GM18907 (cell line): Measurements from ENCODE around the gene DCLK3.

Source experiments
- ATAC-seq: cut with Tn5 transposase; IDR thresholded peaks from one replicate; pipeline ENCODE4 v1.9.1; 2021; ENCODE audit warnings: mild to moderate bottlenecking, moderate library complexity; ENCODE audit not compliant: unreplicated experiment

Gene DCLK3, protein sequence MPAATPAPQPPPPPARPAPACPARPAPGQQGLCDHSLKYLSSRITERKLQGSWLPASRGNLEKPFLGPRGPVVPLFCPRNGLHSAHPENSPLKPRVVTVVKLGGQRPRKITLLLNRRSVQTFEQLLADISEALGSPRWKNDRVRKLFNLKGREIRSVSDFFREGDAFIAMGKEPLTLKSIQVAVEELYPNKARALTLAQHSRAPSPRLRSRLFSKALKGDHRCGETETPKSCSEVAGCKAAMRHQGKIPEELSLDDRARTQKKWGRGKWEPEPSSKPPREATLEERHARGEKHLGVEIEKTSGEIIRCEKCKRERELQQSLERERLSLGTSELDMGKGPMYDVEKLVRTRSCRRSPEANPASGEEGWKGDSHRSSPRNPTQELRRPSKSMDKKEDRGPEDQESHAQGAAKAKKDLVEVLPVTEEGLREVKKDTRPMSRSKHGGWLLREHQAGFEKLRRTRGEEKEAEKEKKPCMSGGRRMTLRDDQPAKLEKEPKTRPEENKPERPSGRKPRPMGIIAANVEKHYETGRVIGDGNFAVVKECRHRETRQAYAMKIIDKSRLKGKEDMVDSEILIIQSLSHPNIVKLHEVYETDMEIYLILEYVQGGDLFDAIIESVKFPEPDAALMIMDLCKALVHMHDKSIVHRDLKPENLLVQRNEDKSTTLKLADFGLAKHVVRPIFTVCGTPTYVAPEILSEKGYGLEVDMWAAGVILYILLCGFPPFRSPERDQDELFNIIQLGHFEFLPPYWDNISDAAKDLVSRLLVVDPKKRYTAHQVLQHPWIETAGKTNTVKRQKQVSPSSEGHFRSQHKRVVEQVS

GRCh38 chr3:36763850-36764703, at the start of gene DCLK3:
TSS of gene DCLK3 (minus strand) at chr3:36764553. CDS start at chr3:36764263, 290 bp downstream.
- no peak for ATAC-seq

GRCh38 chr3:36813305-36813704, 49.0 kb upstream of the DCLK3 start:
- no peak for ATAC-seq

- no peak for ATAC-seq
These were observed 47.9 kb upstream of the DCLK3 start for GRCh38 chr3:36812240-36812639.

GRCh38 chr3:36811768-36812167, 47.4 kb upstream of the DCLK3 start:
- no peak for ATAC-seq

DNA sequence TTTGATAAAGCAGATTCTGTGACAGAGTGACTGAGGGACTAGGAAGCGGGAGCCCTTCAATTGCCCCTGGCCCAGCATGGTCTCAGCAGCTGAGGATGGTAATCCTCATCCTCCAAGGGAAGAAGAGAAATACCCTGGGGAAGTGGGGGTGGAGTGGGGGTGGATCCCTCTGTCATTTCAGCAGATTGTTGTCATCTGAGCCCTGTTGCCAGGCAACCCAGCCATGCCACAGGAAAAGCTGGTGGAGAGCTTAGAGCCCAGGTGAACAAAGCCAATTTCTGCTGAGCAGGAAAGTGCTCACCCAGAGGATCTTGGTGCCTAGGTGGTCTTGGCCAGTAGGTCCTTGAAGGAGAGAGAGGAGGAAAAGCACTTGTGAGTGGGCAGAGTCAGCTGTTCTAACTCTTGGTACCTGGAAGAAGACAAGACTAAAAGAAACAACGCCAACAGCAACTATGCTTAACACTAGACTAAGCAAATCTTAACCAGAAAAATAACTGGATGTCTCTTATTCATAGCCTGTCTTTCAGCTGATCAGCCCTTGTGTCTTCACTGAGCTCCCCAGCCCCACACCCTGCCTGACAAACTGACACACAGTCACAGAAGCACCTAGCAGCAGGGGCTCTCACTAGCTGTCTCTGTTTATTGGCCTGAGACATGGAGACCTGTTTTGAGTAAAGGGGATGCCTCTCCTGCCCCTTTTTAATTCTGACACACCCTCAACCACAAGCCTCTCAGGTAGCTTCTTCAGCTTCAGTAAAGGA, 40.1 kb upstream of the DCLK3 start:
- no peak for ATAC-seq

DNA sequence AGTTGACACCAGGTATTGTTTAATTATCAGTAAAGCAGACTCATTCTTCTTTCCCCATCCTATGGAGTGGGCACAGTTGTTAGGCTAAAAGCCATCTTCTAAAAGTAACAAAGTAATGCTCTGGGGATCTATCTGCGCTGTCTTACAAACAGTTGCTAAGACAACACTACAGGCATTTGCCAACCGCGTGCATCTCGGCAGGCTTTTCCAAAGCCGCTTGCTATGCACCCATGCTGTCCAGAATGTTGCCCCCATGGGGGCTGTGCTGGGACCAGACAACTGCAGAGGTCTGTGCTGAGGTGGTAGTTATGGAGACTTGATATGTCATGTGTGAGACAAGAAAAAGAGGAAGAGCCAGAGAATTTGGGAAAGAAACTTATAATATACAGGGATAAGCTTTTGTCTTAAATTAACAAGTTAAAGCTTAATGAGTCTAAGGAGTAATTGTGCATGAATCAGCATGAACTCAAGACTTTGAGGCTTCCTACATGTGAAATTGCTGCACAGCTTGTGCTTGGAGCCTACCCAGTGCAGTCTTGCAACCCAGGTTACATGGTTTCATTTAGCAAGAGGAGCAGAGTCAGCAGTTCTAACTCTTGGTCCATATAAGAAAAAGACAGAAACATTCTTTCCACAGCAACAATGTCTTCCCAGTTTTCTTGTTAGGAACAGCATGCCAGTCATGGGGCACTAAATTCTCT, 38.9 kb upstream of the DCLK3 start:
- no peak for ATAC-seq

DNA sequence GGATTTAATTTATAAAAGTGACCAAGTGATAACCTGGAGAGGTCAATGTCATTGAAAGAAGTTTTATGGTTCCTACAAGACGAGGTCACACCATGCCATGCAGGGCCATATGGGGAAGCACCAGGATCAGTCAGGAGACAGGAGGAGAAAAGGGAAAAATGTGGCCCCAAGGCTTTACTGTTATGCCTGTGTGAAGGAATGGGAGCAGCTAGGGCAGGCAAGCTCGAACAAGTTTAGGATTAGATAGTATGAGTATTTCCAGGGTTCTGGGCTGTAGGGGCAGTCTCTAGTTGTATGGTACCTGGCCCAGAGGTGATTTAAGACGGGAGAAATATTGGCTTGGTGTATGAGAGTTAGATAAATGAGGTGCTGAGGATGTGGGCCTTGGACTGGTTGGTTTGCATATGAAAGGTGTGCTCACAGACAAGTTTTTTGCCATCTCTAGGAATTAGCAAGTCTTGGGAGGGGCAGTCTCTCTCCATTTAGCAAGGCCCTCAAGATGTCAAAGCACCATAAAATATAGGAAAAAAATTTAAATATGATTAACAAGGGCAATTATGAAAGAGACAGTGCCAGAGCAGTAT, 36.3 kb upstream of the DCLK3 start:
- ATAC-seq, result no peak

DNA sequence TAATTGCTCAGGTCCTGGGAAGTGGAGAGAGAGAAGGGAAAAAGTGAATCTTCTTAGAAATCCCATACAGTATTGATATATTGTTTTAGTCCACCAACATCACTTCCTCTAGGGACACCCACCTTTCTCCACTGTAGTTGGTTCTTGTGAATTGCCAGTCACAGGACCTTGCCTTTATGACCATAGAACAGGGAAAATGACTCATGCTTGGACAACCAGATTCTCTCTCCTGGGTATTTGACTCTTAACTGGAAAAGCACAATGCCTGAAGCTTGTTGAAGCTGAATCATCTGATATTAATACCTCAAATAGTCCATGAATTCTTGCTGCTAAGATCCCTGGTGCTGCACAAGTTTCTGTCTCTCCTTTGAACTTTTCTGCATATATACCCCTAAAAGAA, 32.5 kb upstream of the DCLK3 start:
- ATAC-seq, result no peak

- ATAC-seq, result no peak
These were observed 31.8 kb upstream of the DCLK3 start for GRCh38 chr3:36796161-36796560.

DNA sequence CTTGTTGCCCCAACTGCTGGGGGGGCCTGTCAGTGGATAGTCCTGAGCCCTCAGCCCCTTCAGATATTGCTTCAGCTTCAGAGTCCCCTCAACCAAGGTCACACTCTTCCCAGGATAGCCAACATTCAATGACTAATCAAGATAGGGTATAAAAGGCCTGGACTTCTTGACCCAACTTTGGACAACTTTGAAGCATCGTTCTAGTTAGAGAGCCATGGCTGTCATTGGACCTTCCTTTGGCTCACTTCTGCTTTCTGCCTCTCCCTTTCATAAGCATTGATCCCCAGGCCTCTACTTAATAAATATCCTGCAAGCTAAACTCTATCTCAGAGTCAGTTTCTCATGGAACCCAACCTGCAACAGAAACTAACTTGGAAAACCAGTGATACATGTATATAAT, 31.3 kb upstream of the DCLK3 start:
- ATAC-seq, result no peak

- ATAC-seq, result peak; percentile 79
These were observed 28.0 kb upstream of the DCLK3 start for GRCh38 chr3:36792342-36792741.

- no peak for ATAC-seq
These were observed 26.4 kb upstream of the DCLK3 start for GRCh38 chr3:36790765-36791164.

DNA sequence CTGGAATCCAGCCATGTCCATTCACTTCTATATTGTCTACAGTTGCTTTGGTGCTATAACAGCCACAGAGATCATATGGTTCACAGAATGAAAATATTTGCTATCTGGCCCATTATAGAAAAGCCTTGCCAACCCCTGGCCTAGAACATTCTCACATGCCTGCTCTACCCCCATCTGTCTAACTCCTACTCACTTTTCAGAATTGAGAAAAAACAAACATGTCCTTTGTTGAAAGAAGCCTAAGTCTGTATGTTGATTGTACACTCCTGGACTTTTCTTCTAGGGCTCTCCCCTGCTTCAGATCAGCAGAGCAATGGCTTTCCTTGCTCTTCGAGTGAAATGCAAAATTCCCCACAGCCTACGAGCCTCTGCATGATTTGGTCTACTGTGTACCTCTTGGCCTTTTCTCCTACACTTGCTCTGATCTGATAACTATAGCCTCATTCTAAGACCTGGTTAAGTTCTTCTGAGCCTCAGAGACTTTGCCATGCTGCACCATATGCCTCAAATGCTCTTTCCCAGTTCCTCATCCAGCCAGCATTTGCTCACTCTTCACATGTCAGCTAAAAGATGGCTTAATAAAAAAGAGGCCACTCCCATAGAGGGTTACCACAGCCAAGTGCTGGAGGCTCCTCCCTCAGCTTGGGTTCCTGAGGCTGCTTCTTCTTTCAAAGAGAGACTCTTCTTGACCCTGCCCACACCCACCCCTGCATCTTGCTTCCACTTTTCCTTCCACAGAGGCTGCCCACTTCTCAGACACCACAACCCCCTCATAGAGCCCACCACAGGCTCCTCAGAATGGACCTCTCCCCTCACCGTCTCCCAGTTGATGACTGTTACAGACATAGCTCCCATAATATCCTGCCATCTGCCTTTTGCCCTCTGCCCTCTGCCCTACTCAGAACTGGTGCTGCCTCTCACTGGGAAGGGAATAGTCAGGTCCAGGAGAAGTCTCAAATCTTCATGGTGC, 22.9 kb upstream of the DCLK3 start:
- no peak for ATAC-seq

DNA sequence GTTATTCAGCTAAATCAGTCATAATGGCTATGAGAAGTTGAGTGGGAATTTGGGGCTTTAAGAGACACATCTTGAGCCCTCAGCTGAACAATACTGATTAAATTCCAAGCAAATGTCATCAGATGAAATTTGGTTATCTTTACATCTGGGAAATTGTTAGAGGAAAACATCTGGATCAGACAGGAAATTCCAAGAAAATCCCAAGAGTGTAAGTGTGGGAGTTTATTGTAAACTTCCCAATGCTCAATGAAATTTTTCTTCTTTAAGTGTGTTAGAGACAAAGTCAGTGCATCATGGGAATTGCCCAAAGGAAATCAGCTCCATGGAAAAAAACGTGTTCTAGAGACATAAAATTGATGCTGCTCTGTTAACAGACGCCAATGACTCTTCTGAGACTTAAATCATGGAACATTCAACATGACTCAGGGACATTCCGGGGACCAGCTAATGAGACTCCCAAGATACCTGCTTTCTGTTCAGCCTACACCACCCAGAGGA, 19.8 kb upstream of the DCLK3 start:
- no peak for ATAC-seq

DNA sequence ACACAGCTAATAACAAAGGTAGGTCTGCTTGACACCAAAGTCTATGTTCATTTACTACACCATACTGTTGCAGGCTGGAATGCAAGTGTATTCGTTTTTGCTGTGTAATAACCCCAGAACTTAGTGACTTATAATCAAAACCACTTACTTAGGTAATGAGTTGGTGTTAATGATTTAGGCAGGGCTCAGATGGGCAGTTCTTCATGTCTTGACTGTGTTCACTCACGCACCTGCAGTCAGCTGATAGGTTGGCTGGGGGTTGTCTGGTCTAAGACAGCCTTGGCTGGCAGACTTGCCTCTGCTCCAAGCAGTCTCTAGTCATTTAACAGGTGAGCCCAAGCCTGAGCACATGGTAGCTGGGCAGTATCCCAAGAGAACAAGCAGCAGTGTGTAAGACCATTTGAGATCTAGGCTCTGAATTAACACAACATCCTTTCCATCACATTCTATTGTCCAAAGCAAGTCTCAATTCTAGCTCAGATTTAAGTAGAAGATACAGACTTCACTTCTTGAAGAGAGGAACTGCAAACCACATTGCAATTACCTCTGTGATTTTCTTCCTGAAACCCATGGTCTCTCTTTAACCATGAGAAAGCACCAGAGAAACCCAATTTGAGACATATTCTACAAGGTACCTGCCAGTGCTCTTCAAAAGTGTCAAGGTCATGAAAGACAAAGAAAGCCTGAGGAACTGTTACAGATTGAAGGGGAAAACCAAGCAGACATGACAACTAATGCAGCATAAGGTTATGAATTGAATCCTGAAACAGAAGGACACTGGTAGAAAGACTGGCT, 13.3 kb upstream of the DCLK3 start:
- ATAC-seq, result peak; percentile 95

GRCh38 chr3:36776436-36776835, 12.1 kb upstream of the DCLK3 start:
- no peak for ATAC-seq

- ATAC-seq, result no peak
These were observed 9.7 kb upstream of the DCLK3 start for GRCh38 chr3:36774052-36774451.
